Measurements from ENCODE around the gene EPOP.

DNA sequence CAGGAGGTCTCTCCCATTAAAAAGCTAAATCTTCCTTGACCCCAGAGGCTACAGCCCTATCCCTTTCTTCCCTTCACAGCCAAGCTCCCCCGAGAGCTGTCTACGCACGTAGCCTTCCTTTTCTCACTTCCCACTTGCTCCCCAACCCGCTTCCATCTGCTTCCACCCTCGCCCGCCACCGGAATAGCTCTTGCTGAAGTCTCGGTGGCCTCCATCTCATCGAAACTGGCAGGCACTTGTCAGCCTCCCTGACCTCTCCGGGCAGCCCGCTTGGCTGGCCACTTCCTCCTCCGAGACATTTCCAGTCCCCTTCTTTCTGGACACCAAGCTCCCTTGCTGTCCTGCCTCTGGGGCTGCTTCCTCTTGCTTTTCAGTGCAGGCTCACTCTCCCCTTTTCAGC lies 10.7 kb upstream of the EPOP start:
- TF ChIP-seq, protein P1, sequence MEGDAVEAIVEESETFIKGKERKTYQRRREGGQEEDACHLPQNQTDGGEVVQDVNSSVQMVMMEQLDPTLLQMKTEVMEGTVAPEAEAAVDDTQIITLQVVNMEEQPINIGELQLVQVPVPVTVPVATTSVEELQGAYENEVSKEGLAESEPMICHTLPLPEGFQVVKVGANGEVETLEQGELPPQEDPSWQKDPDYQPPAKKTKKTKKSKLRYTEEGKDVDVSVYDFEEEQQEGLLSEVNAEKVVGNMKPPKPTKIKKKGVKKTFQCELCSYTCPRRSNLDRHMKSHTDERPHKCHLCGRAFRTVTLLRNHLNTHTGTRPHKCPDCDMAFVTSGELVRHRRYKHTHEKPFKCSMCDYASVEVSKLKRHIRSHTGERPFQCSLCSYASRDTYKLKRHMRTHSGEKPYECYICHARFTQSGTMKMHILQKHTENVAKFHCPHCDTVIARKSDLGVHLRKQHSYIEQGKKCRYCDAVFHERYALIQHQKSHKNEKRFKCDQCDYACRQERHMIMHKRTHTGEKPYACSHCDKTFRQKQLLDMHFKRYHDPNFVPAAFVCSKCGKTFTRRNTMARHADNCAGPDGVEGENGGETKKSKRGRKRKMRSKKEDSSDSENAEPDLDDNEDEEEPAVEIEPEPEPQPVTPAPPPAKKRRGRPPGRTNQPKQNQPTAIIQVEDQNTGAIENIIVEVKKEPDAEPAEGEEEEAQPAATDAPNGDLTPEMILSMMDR (IDR thresholded peaks at IDR 0.05), result no peak
- no peak for TF ChIP-seq POLR2A (IDR thresholded peaks at IDR 0.05)
